Astrocyte (in vitro differentiated cells and primary cell): Measurements from ENCODE around the gene MPC2.

Experiments used
- EZH2 ChIP-seq: IDR thresholded peaks from 2 replicates; pipeline ENCODE4 v1.6.1; 2012; ENCODE audit warnings: mild to moderate bottlenecking, low read length, inconsistent platforms; ENCODE audit not compliant: insufficient read depth
- TF ChIP-seq, protein P1 (sequence below): IDR thresholded peaks from 2 replicates; pipeline ENCODE4 v1.5.1; 2011; ENCODE audit warnings: low read depth, mild to moderate bottlenecking, inconsistent platforms, low read length, moderate library complexity; ENCODE audit not compliant: insufficient read depth

DNA sequence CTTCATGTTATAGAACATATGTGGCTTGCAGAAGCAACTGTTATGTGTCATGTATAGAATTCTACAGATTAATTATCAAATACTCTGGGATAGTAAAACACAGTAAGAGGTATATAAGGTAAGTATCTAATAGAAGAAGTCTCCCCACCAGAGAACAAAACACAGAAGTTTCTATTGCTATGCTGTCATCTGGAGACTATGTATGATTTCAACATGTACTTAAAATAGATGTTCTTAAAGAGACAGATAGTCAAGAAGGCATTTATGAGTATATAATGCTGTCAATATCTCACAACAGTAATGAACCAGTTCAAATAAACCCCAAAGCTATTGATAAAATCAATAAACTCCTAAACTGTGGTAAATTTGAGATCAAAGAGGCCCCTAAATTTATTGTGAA lies 14.8 kb downstream of the MPC2 start:
- TF ChIP-seq, protein P1, sequence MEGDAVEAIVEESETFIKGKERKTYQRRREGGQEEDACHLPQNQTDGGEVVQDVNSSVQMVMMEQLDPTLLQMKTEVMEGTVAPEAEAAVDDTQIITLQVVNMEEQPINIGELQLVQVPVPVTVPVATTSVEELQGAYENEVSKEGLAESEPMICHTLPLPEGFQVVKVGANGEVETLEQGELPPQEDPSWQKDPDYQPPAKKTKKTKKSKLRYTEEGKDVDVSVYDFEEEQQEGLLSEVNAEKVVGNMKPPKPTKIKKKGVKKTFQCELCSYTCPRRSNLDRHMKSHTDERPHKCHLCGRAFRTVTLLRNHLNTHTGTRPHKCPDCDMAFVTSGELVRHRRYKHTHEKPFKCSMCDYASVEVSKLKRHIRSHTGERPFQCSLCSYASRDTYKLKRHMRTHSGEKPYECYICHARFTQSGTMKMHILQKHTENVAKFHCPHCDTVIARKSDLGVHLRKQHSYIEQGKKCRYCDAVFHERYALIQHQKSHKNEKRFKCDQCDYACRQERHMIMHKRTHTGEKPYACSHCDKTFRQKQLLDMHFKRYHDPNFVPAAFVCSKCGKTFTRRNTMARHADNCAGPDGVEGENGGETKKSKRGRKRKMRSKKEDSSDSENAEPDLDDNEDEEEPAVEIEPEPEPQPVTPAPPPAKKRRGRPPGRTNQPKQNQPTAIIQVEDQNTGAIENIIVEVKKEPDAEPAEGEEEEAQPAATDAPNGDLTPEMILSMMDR, result no peak
- TF ChIP-seq EZH2, result no peak
